Measurements from ENCODE around the gene KCNK15. TPM values are rescaled to one million over a fixed set of nuclear protein-coding genes. Genes with fewer than 3 reads are reported as not detected.

Gene KCNK15
- total RNA-seq, 1 experiment from 2014 or later, result 0.33 TPM

DNA sequence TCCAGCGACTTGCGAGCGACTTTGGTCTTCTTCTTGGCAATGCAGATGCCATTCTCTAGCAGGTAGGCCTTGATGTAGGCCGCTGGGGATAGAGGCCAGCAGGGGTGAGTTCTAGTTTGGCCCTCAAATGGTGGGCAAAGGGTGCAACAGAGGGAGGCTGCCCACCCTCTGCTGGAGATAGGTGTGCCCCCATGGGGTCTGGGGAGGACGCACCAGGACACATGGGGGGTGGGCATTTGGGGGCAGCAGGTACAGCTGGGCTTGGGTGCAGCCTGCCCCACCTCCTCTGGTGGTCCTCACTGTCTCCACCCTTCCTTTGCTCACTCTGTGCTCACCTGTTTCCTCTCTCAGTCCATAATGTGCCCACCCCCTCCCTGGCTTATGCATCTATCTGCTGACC lies 11.3 kb downstream of the KCNK15 start:
- no peaks in the 10 kb centered on the region for H3K79me1 ChIP-seq (ENCODE audit: insufficient read depth, low read depth, low read length, poor library complexity, severe bottlenecking)
- no peak overlapping the region for H2BK5ac ChIP-seq (ENCODE audit: insufficient read length, low read length)
- no peak overlapping the region for H3K23ac ChIP-seq (ENCODE audit: insufficient read length, low read depth, low read length)
- H3K9ac ChIP-seq (ENCODE audit: extremely low read depth, insufficient read length, low read length), result no peak overlapping the region
- H2BK20ac ChIP-seq (ENCODE audit: low read depth, low read length, poor library complexity, severe bottlenecking), result no peak overlapping the region
- no peak overlapping the region for H4K5ac ChIP-seq (ENCODE audit: insufficient read length, low read depth, low read length)
- H4K8ac ChIP-seq (replicated peaks; ENCODE audit: insufficient read length, low read depth, low read length), result no peak overlapping the region
- no peak overlapping the region for H4K91ac ChIP-seq (ENCODE audit: insufficient read length, low read depth, low read length)
- Mint-ChIP-seq H3K27me3 (ENCODE audit: low read depth) (no peaks in the 10 kb centered on the region), H3K27ac (no peak overlapping the region; a peak in 1 of 7 replicates), H3K9me3 (no peaks in the 10 kb centered on the region), H3K4me3 (no peak overlapping the region), H3K4me1 (peaks cover 10 to 30% of the 10 kb centered on the region in 2 experiments), H3K36me3 (ENCODE audit: insufficient read depth in 1 of 3, low read depth in 3 of 3) (peaks cover 0 to 24% (median 2%) of the 10 kb centered on the region in 3 experiments; a peak in 4 of 7 replicates)
- H2BK12ac ChIP-seq (ENCODE audit: insufficient read length, low read depth, low read length), result no peak overlapping the region
- H3K27me3 ChIP-seq (ENCODE audit: insufficient read depth, low read length), result no peaks in the 10 kb centered on the region
- H3K4ac ChIP-seq (ENCODE audit: low read depth, low read length), result no peak overlapping the region
- DNase-seq, result no peak
- no peak overlapping the region for H3K56ac ChIP-seq (ENCODE audit: insufficient read length, low read depth, low read length)
- H2BK15ac ChIP-seq (ENCODE audit: low read depth, low read length), result no peak overlapping the region
- no CpG with 5 or more reads among the region's 5 CpGs for WGBS (ENCODE audit: extremely low coverage, insufficient read length, low lambda C conversion rate)
- no peaks in the 10 kb centered on the region for H3K4me1 ChIP-seq (ENCODE audit: insufficient read depth, low read length)
- no peak overlapping the region for H2AFZ ChIP-seq (ENCODE audit: low read length)
- no peak overlapping the region for H2BK120ac ChIP-seq (ENCODE audit: low read depth, low read length, poor library complexity, severe bottlenecking)
- H3K27ac ChIP-seq (ENCODE audit: insufficient read length, low read depth, low read length), result no peak overlapping the region
- no peak overlapping the region for H3K14ac ChIP-seq (ENCODE audit: insufficient read depth, low read length)
- no peaks in the 10 kb centered on the region for H3K9me3 ChIP-seq (ENCODE audit: control insufficient read depth, low read depth, low read length)
- H3K79me2 ChIP-seq (ENCODE audit: insufficient read depth, low read length), result no peaks in the 10 kb centered on the region
- TF ChIP-seq, protein P1, sequence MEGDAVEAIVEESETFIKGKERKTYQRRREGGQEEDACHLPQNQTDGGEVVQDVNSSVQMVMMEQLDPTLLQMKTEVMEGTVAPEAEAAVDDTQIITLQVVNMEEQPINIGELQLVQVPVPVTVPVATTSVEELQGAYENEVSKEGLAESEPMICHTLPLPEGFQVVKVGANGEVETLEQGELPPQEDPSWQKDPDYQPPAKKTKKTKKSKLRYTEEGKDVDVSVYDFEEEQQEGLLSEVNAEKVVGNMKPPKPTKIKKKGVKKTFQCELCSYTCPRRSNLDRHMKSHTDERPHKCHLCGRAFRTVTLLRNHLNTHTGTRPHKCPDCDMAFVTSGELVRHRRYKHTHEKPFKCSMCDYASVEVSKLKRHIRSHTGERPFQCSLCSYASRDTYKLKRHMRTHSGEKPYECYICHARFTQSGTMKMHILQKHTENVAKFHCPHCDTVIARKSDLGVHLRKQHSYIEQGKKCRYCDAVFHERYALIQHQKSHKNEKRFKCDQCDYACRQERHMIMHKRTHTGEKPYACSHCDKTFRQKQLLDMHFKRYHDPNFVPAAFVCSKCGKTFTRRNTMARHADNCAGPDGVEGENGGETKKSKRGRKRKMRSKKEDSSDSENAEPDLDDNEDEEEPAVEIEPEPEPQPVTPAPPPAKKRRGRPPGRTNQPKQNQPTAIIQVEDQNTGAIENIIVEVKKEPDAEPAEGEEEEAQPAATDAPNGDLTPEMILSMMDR (conservative IDR thresholded peaks at IDR 0.05), result no peak
- H3K23me2 ChIP-seq (ENCODE audit: insufficient read length, low read depth, low read length, poor library complexity, severe bottlenecking), result peaks cover 3% of the 10 kb centered on the region
- no peak overlapping the region for H3K18ac ChIP-seq (ENCODE audit: insufficient read length, low read depth, low read length)
- H4K20me1 ChIP-seq (ENCODE audit: control insufficient read depth, insufficient read depth, insufficient read length), result no peaks in the 10 kb centered on the region
- H3T11ph ChIP-seq (ENCODE audit: low read length), result no peak overlapping the region
- H2AK5ac ChIP-seq (ENCODE audit: insufficient read length, low read length), result no peak overlapping the region
- H3K4me2 ChIP-seq (ENCODE audit: insufficient read depth, insufficient read length, low read length), result no peak overlapping the region
